Stimulated activated CD4-positive, alpha-beta T cell treated with anti-CD3 and anti-CD28 coated beads, Interleukin-2, amount 100 ng/mL, for 48 hours (primary cell): Measurements from ENCODE around the gene ZNF362.

Source experiments
- DNase-seq, 2 donors: peaks; one replicate each; pipeline ENCODE4 v3.0.0-alpha.2; 2020

ZNF362 gene

DNA sequence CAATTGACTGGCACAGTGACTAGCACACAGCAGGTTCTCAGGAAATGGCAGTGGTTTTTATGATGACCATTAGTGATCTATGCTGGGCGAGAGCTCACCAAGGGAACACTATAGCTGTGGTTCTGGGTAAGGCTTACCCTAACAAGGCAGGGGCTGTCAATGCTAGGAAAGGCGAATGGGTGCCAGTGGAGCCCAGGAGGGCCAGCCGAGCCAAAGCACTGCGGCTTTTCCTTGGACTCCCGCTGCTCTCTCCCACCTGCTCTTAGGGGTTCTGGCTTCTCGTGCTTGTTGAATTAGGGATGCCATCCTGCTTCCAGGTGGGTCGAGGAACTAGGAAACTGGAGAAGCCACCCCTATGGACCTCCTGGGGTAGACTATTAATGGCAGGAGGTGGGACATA is 74.6 kb downstream of the ZNF362 start:
- no peak for DNase-seq

DNA sequence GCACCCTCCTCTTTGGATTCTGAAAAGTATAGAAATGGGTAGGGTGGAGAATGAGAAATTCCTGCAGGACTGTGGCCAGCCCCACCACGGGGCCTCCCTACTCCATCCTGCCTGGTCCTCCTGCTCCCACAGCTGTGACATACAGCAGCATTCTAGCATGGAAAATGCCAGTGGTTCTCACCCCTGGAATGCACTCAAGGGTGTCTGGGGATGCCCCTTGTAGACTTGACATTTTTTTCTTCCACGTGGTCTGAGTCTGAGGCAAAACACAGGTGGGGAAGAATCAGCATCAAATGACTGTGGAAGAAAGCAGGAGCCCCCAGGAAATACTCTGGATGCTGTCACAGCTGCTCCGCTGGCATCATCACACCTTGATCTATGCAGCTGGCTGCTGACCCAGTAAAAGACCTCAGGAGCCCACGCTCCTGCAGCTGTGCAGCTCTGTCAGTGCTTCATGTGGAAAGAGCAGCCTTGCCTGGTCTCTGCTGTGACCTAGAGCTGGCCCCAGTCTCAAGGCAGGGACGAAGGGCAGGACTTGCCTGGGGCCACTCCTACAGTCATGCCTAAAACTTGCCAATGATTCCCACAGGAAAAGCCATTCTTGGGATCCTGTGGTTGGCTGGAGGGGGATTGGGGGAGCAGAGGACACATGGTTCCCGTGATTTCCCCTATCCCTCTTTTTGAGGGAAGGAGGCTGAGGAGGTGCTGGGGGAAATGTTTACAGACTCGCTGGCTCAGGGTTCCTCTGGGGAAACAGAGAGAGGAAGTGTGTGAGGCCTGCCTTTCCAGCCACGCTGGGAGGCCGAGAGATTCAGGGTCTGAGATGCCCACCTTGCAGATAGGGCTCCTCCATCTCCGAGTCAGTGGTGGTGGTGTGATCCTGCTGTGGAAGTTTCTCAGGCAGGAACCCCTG is 75.4 kb downstream of the ZNF362 start:
- no peak for DNase-seq

DNA sequence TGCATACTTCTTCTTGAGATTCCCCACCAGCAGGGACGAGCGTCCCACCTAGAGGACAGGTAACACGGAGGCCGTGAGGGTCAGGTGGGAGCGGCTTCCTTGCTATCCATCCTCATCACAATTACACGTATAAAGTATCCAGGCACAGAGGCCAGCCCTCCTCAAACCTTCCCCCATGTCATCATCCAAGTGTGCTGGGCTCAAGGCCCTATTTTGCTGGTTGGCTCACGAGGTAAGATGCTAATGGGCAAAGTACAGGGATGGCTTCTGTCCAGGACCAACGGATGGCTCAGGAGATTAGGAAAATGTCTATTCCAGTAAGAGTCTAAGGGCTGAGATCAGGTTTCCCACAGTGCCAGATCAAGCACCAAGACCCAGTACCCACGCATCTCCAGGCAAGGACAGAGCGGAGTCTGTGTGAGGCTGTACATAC is 76.1 kb downstream of the ZNF362 start:
- no peak for DNase-seq

DNA sequence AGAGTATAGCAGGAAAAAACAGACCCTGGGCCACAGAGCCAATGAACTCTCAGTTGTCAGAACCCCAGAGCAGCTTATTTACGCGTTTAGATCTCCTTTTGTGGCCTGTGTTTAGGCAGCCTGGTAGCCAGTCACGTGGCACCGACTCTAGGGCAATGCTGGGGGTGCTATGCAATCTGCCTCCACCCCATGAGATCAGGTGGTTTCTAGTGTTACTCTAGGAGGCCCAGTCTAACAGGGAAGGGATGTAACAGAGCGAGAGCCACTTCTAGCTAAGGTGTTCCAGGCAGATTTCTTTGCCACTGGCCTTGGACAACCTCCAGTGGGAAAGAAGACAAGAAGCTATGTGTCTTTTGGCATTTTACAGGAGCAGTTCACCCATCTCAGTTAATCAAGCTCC is 76.6 kb downstream of the ZNF362 start:
- no peak for DNase-seq

DNA sequence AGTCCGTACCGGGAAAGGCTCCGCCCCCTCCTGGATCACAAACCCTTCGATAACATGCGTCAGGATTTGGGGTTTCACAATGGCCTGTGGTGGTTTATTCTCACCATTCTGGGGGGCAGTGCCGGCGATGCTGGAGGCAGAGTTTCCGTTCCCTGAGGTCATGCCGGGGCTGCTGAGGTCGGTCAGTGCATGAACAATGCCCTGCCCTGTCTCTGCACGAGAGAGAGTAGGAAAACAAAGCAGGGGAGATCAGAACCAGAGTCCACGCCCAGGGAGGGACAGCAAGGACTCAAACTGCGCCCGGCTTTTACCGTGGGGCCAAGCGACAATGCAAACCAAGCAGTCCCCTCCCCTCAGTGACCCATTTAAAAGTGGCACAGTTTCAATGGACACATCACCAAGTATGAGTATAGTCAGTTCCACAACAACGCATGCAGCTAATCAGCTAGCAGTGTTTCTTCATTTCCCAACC is 77.8 kb downstream of the ZNF362 start:
- no peak for DNase-seq

DNA sequence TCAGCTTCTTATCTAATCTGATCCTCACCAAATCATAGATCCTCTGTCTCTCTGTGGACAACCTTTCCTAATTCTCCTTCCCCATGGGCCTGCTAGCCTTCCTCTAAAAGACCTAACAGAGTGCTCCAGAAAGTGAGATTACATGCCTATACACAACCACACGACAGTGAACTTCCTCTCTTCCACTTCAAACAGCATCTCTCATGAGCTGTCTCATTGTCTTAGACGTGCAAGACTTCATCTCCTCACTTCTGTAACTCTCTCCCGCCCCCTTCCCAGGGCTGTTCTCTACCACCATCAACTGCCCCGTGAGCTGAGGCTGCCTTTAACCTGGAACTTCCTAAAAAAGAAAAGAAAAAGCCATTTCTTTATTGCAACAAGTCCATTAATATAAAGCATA is 78.7 kb downstream of the ZNF362 start:
- no peak for DNase-seq

DNA sequence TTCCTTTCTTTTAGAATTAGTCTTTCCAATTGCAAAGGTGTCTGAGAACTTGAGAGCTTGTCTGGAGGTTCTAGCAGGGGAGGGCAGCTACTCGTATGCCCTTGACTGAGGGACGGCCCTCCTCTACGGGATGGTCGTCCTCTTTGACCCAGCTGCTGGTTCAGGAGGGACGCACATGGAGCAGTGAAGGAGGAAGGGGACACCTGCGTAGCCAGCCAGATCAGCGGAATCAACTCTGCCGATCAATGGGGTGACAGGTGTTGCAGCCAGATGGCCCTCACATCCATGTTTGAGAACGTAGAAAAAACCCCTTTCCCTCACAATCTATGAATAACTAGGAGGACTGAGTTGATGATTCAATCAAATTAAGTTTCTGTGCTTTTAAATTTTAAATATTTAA is 80.3 kb downstream of the ZNF362 start:
- no peak for DNase-seq

DNA sequence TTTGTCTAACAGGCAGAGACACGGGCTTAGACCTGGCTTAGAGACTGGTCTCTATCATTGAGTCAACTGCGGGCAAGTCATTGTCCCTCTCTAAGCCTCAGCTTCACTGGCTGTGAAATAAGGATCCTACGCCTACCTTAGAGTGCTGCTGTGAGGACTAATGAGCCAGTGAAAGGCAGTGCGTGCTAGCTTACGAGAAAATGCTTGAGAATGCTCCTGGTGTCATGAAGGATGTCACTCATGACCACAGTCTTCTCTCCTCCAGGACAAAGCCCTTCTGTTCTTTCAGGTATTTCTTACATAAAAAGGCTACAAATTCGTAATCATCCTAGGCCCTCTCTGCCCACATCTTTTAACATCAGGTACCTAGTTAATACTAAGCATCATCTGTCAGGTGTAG is 81.1 kb downstream of the ZNF362 start:
- no peak for DNase-seq

DNA sequence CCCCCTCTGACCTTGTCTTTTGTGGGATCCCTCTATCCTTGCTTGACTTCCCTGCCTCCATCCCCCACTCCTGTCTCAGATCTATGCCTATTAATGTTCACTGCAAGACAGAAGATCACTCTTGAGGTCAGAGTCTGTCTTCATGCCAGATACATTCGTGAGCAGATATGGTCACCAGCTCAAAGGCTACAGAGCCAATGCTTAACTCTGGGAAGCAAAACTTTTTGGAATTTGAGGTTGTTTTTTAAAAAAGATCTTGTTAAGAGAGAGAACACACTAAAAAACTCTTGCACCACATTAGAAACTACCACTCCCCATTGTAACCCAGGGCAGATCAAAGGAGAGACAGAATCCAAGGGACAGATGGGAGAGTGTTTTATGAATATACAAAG is 81.8 kb downstream of the ZNF362 start:
- DNase-seq, result no peak

DNA sequence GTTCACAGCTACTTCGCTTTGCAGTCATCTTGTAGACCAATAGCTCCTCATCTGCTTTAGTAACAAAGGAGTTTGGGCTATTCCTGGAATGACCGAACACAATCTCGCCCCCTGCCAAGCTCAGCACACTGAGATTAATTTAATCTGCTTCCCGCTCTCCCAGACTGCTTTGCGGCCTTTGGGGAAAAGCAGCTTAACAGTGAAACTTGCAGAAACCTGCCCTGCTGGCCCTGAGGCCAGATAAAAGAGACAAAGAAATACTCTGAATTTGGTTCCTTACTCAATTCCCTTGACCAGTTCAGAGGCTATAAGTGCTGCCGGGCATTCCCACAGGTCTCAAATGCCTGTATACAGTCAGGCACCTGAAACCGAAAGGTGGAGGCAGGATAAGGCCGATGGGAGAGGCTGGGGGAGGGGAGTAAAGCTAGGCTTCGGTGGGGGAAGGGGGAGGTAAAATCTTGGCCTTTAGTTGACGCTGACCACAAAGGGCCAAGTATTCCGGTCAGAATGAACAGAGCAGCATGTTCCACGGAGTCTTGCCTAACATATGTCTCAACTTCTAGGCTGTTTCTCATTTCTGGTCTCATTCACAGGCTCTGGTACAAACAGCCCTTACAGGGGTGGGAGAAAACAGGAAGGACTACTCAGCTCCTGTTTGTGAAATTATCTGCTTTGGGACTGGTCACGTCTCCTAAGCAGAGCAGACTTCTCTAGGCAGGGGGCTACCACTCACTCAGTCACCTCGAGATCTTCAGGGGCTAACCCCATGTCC is 82.3 kb downstream of the ZNF362 start:
- DNase-seq, result no peak

DNA sequence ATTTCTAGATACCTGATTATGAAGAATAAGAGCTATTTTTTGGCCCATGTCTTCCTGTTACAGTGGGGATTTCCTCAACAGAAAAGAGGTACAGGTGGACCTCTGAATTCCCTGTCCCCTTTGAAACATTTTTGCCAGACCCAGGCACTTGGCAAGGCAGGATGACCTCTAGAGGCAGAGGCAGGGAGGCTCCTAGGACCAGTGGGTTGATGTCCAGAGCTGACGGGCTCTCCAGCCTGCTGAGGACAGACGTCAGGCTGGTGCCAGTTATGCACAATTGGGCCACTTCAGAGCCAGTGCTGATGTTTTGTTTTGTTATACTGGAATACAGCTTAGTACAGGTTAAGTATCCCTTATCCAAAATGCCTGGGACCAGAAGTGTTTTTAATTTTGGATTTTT is 83.1 kb downstream of the ZNF362 start:
- no peak for DNase-seq

DNA sequence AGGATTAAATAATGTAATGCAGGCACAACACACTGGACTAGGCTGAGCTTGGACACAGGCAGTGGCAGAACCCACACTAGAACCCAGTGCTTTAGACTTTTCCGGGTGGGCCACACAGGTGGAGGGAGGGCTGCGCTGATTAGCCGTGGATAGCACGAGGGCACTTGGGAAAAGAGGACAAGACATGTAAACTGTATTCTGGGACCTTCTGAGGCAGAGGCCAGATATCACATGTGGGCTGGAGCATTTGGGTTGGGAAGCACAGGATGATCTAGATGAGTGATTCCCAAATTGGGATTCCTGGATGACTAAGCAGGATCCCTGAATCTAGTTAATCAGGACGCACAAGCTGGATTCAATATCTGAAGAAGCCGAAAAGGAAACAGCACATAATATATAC is 84.9 kb downstream of the ZNF362 start:
- no peak for DNase-seq

DNA sequence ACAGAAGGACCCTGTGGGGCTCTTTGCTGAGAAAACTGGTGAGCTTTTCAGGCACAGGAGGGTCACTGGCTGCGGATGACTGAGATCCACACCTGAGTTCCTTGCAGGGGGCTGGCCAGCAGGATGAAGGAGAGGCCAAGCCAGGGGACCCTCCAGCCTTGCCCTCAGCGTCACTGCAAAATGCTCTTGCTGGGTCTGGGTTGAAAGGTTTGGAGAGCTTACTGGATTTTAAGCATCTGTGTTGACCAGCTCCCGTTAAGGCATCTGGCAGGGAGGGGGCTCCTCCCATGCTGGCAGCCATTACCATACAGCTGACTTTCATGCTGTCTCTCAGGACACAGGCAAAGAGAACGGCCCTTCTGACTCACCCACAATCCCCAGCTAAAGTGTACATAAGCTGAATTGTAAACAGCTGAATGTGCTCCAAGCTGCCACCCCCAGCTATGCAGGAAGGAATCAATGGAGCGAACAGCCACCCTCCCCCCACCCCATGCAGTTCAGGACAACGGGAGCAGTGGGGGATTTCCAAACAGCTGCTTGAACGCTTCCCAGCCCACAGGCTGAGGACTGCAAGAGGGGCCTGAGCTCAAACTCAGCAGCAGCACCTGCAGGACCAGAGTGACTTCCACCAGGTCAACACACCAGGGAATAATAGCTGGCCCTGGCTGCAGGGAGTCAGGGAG is 85.9 kb downstream of the ZNF362 start:
- DNase-seq, result no peak

DNA sequence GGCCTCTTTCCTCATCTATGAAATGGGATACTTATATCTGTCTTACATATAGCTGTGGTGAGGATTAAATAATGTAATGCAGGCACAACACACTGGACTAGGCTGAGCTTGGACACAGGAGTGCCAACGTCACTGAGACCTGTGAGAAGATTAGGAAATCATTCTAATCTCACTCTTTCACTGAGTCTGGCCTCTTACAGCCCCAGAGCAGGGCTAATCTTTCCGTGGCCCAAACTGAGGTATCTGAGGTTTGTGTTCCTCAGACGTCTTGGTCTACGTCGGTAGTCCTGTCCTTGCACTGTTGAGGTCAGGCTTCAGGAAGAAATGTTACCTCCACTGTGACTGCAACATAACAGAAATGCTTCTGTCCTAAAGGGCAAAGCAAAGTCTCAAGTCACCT is 87.2 kb downstream of the ZNF362 start:
- DNase-seq, result no peak

DNA sequence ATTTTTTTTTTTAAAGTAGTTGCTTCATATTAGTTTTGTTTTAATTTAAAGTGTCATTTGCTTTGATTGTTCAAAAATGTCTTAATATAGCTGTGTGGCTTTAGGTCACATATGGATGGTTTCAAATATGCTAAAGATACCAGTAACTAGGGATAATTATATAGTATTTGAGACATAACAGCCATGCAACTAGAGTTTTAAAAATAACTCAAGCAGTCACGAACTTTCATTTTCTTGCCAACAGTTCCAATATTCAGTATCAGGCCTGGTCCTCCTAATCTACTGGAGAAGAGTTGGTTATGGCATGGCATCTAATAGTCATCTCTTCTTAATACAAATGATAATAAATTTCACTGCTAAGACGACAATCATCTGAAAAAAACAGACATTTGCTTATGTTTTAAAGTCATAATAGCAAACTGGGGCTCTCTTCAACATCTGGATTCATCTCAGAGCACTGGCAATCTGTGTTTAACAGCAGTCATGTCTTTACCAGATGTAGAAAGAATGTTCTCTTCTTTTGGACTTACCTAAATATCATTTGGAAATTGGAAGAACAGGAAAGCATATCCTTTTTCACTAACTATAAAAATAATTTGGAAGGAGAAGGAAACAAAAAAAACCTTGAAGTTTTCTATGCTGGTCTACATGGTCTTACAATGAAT is 88.7 kb downstream of the ZNF362 start:
- DNase-seq, result no peak

DNA sequence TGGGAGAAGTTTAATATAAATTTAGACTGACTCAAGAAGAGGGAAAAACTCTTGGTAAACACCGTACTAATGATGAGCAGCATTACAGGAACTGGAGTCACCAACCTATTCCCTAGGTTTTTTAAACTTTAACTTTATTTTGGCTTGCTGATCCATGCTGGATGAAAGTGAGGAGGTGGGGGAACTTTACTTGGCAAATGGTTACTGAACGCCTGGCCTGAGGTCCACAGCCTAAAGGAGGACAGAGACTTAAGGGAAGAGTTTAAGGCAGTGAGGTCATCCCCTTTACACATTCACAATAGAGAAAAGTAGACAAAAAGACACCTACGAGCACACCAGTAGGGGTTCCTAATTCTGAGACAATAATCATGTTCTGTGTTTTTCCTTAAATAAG is 90.2 kb downstream of the ZNF362 start:
- DNase-seq, result no peak

DNA sequence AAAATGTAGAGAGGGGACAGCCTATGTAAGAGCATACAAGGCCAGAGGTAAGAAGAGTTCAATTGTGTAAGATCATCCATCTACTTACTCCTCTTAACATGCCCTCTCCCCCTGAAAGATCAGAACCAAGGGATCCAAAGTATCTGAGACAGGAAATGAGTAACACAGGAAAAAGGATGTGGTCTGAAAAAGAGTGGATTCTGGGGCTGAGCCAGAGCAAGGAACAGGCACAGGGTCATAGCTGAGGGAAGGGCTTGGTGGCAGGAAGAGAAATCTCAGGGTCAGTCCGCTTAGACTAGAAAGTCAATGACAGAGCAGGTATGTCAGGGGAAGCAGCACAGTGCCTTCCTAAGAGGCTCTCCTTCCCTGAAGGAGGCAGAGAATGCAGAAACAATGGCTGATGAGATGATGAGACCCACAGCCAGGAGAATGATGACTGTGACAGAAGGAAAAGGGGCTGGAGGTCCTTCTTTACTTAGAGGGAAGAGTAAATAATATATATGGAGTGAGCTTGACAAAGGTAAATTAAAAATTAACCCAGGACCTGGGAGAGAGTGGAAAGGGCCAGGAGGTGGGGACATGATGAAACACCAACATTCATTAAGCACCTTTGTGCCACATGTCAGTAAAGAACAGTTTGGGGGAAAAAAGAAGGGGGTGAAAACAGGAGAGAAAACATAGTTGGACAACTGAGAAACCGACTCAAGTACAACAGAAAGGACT is 90.8 kb downstream of the ZNF362 start:
- no peak for DNase-seq

DNA sequence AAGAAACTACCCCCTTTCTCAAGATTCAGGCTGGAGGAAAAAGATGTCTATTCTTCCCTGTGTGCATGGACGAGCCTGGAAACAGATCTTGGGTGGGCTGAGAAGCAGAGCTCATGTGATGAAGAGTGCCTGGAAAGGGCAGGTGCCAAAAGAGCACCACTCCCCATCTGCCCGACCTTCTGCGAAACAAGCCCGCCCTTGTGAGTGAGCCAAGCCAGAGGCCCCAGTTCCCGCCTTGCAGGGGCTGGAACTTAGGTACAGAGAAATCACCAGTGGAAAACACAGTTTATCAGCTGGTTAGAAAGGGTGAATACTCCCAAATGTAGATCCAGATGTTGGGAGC is 91.3 kb downstream of the ZNF362 start:
- DNase-seq, result no peak

DNA sequence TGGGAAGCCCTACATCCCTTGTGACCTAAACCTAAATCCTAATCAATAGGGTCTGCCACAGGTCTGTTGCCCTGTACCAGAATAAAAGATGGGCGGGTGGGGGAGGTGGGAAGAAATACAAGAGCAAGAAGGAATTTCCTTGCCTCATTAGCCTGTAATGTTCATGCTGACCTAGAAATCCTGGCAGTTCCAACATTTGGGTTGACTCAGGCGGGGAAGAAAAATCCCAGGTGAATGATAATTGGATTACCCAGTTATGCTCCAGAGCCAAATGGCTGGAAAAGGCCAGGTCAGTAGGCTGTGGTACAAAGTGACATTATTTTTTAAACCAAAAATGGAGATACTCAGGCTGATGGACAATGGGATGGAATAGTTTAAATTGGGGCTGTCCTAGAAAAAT is 91.9 kb downstream of the ZNF362 start:
- DNase-seq, result no peak

DNA sequence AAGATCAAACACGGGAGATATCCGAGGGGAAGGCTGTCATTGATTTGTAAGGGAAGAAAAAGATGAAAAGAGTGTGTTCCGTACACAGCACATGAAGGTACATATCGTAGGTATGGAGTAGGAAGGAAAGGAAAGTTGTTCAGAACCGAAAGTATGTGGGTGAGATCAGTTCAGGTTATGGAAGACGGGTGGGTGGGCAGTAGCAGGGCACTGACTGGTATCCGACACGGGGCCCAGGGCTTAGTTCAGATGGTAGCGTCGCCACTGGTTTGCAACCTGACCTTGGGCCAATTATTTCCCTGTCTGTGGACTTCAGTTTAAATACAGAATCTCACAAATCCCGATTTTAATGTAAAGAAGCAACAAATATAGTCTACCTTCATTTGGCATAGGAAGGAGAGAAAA is 92.4 kb downstream of the ZNF362 start:
- DNase-seq, result peak; percentile 15 to 20

DNA sequence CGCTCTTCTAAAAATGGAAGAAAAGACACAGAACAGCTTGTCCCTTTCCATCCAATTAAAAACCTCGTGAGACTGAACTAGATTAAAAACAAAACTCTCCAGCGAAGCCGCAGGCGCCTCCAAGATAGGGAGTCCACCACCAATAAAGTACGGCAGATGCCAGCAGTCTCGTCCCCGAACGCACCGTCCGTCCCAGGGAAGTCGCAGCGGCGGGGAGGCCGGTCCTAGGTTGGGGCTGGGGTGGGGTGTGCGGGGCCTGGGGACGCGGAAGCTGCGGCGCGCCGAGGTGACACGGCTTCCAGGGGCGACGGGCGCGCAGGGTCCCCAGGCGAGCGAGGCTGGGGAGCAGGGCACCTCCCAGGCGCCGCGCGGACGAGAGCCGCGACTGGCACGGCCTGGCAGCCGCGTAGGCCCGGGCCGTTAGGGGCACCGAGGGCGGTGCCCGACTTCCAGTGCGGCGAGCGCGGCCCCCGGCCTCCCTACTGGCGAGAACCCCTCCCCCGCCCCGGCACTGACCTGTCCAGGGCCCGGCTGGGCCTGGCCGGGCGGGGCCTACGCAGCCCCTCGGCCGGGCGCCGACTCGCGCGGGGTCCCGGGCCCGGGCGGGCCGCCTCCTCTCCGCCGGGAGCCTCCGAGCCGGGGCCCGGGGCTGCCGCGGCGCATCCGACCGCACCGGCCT is 92.9 kb downstream of the ZNF362 start:
- DNase-seq, result peak; percentile 31 to 33
